ENCODE data around the gene METTL2B.

- TF ChIP-seq CENPBD1 (CRISPR knock-in tag; IDR thresholded peaks at IDR 0.05; ENCODE audit: borderline replicate concordance, low read depth) (no peak), ESRRA (CRISPR knock-in tag; IDR thresholded peaks at IDR 0.05; ENCODE audit: low read depth) (no peak), CTCF (CRISPR knock-in tag; IDR thresholded peaks at IDR 0.05) (no peak), HNF4A (CRISPR knock-in tag; IDR thresholded peaks at IDR 0.05) (no peak), MYC (CRISPR knock-in tag; IDR thresholded peaks at IDR 0.05; ENCODE audit: borderline replicate concordance) (no peak), CHD4 (IDR thresholded peaks at IDR 0.05; ENCODE audit: borderline replicate concordance, low read length) (no peak), ZNF234 (CRISPR knock-in tag; conservative IDR thresholded peaks at IDR 0.05) (no peak), JUNB (CRISPR knock-in tag; IDR thresholded peaks at IDR 0.05; ENCODE audit: borderline replicate concordance) (no peak), ZNF296 (CRISPR knock-in tag; conservative IDR thresholded peaks at IDR 0.05) (no peak), ZBTB38 (CRISPR knock-in tag; IDR thresholded peaks at IDR 0.05) (no peak), ZNF274 (CRISPR knock-in tag; IDR thresholded peaks at IDR 0.05) (no peak)
Observed at GRCh38 chr7:128447941-128448564, 28.5 kb upstream of the METTL2B start.
